Upper lobe of left lung (tissue), 6 donors: ENCODE measurements around the gene SMYD3. TPM values are rescaled to one million over a fixed set of nuclear protein-coding genes. Genes with fewer than 3 reads are reported as not detected.

Source experiments
- ATAC-seq, 2 donors: fragments of 200-7000 bp; cut with Tn5 transposase; one replicate each; pipeline ENCODE4 v1.9.1; 2022; ENCODE audit warnings: mild to moderate bottlenecking in 2 of 2, moderate library complexity in 2 of 2; ENCODE audit not compliant: low FRiP score in 2 of 2
- DNase-seq, 2 donors: peaks; one replicate each; pipeline ENCODE4 v3.0.0-alpha.2; 2019 to 2020
- H3K27ac ChIP-seq, 4 donors: fragments of 200-600 bp; sonication (generic); one replicate each; pipeline ENCODE4 v1.5.1; 2016 to 2019
- H3K27me3 ChIP-seq, 4 donors: fragments of 200-600 bp; sonication (generic); one replicate each; pipeline ENCODE4 v1.5.1; 2017 to 2019
- H3K36me3 ChIP-seq, 4 donors: fragments of 200-600 bp; sonication (generic); one replicate each; pipeline ENCODE4 v1.5.1; 2016 to 2019
- H3K4me1 ChIP-seq, 4 donors: fragments of 200-600 bp; sonication (generic); one replicate each; pipeline ENCODE4 v1.5.1; 2018 to 2019
- H3K4me3 ChIP-seq, 4 donors: fragments of 200-600 bp; sonication (generic); one replicate each; pipeline ENCODE4 v1.5.1; 2017 to 2019; ENCODE audit warnings: mild to moderate bottlenecking in 2 of 4, moderate library complexity in 1 of 4
- H3K9me3 ChIP-seq, 4 donors: fragments of 200-600 bp; sonication (generic); one replicate each; pipeline ENCODE4 v1.5.1; 2018 to 2019
- CTCF ChIP-seq, 6 experiments: fragments of 450-650 bp in 4 of 6; fragments of 200-600 bp in 2 of 6; sonication (generic) in 2 of 6; IDR thresholded peaks; one replicate each; pipeline ENCODE4 v1.5.1; 2016 to 2019; ENCODE audit warnings: antibody characterized with exemption in 6 of 6
- EP300 ChIP-seq, 4 donors: sonication (generic); formaldehyde crosslinking; IDR thresholded peaks; one replicate each; pipeline ENCODE4 v1.5.1; 2017; ENCODE audit warnings: antibody characterized with exemption in 4 of 4, control low read depth in 2 of 4
- POLR2A ChIP-seq, 4 donors: fragments of 450-650 bp; IDR thresholded peaks; one replicate each; pipeline ENCODE4 v1.5.1; 2016 to 2017; ENCODE audit warnings: antibody characterized with exemption in 4 of 4, mild to moderate bottlenecking in 2 of 4
- POLR2AphosphoS5 ChIP-seq, 2 donors: sonication (generic); formaldehyde crosslinking; IDR thresholded peaks; one replicate each; pipeline ENCODE4 v1.5.1; 2017; ENCODE audit warnings: antibody characterized with exemption in 2 of 2
- WGBS, 2 donors: methylation state at CpG; one replicate each; pipeline ENCODE4 v1.1.5; 2017 to 2018; 5-methylcytosine and 5-hydroxymethylcytosine counted together
- total RNA-seq, 6 donors: library from RNA; depleted of rRNA in 4 of 6; stranded (reverse); fragments of >200 nt in 4 of 6; gene quantifications; one replicate each; pipeline versions ENCODE4 v1.1.0 to v1.2.1, GENCODE V29; 2016 to 2021
- donor health status: DM: no; HTN: no; CAD: no; lungs with moderate emphysema.
- donor health status: DM: no; HTN: yes; CAD: no; lungs with severe emphysema.

The SMYD3 gene
- total RNA-seq, 6 donors from 2014 or later: 22.7 to 109 (median 34.0) TPM

- no peak overlapping the region for H3K4me3 ChIP-seq
- no peaks in the 10 kb centered on the region for H3K36me3 ChIP-seq
- no peaks in the 10 kb centered on the region for H3K27me3 ChIP-seq
- H3K4me1 ChIP-seq: no peaks in the 10 kb centered on the region
- peak overlapping the region in 2 of 4 donors; percentile 24 to 54 for H3K27ac ChIP-seq
- no peak for ATAC-seq
- DNase-seq: no peak
- peaks cover 0 to 7% (median 4%) of the 10 kb centered on the region in 4 donors for H3K9me3 ChIP-seq
- WGBS, 2 donors: 70 to 79% methylated on average over 4 of the region's 4 CpGs
- no peak for TF ChIP-seq CTCF (IDR thresholded peaks at IDR 0.05)
- TF ChIP-seq POLR2A (IDR thresholded peaks at IDR 0.05): no peak
- no peak for TF ChIP-seq POLR2AphosphoS5 (IDR thresholded peaks at IDR 0.05)
- TF ChIP-seq EP300 (IDR thresholded peaks at IDR 0.05): no peak
Measured at GRCh38 chr1:246081138-246081702, 425.9 kb downstream of the SMYD3 start.

- DNase-seq (peak in 1 of 2 donors; percentile 32), ATAC-seq (no peak)
- Histone ChIP-seq H3K4me1 (no peaks in the 10 kb centered on the region), H3K36me3 (no peaks in the 10 kb centered on the region), H3K4me3 (no peak overlapping the region), H3K27ac (no peak overlapping the region), H3K27me3 (no peaks in the 10 kb centered on the region), H3K9me3 (peaks cover 0 to 7% (median 4%) of the 10 kb centered on the region in 4 donors)
- WGBS, 2 donors: 97% methylated on average over 9 of the region's 9 CpGs
- TF ChIP-seq POLR2AphosphoS5 (IDR thresholded peaks at IDR 0.05): no peak
Measured at GRCh38 chr1:246080031-246080430, 427.0 kb downstream of the SMYD3 start.

- Histone ChIP-seq H3K27me3 (no peaks in the 10 kb centered on the region), H3K9me3 (peaks cover 0 to 7% (median 4%) of the 10 kb centered on the region in 4 donors), H3K36me3 (no peaks in the 10 kb centered on the region), H3K27ac (no peak overlapping the region), H3K4me1 (no peaks in the 10 kb centered on the region), H3K4me3 (no peak overlapping the region)
- ATAC-seq (no peak), DNase-seq (no peak)
- WGBS, 2 donors: 97 to 100% methylated on average over 1 of the region's 1 CpG
- no peak for TF ChIP-seq POLR2AphosphoS5 (IDR thresholded peaks at IDR 0.05)
- no peak for TF ChIP-seq CTCF (IDR thresholded peaks at IDR 0.05)
- no peak for TF ChIP-seq EP300 (IDR thresholded peaks at IDR 0.05)
- no peak for TF ChIP-seq POLR2A (IDR thresholded peaks at IDR 0.05)
Measured at GRCh38 chr1:246078888-246079252, 428.2 kb downstream of the SMYD3 start.

- 77 to 79% methylated on average over 9 of the region's 9 CpGs for WGBS, 2 donors
- no peak for TF ChIP-seq CTCF (IDR thresholded peaks at IDR 0.05)
- TF ChIP-seq POLR2A (IDR thresholded peaks at IDR 0.05): no peak
- no peak for TF ChIP-seq EP300 (IDR thresholded peaks at IDR 0.05)
- TF ChIP-seq POLR2AphosphoS5 (IDR thresholded peaks at IDR 0.05): no peak
- no peak for ATAC-seq
Measured at GRCh38 chr1:246078126-246078887, 428.8 kb downstream of the SMYD3 start.

GRCh38 chr1:246077476-246077875, 429.6 kb downstream of the SMYD3 start:
- no peak for ATAC-seq
- Histone ChIP-seq H3K9me3 (peaks cover 0 to 5% (median 3%) of the 10 kb centered on the region in 4 donors), H3K4me1 (no peaks in the 10 kb centered on the region), H3K4me3 (no peak overlapping the region), H3K36me3 (no peaks in the 10 kb centered on the region), H3K27ac (no peak overlapping the region), H3K27me3 (no peaks in the 10 kb centered on the region)
- TF ChIP-seq CTCF (IDR thresholded peaks at IDR 0.05) (no peak), EP300 (IDR thresholded peaks at IDR 0.05) (no peak)
- no peak for DNase-seq
- 76 to 79% methylated on average over 1 of the region's 1 CpG for WGBS, 2 donors

More at GRCh38 chr1:246078126-246078887, 428.8 kb downstream of the SMYD3 start:
- no peak for DNase-seq
- no peaks in the 10 kb centered on the region for H3K4me1 ChIP-seq
- H3K9me3 ChIP-seq: peaks cover 0 to 7% (median 4%) of the 10 kb centered on the region in 4 donors
- no peak overlapping the region for H3K27ac ChIP-seq
- no peaks in the 10 kb centered on the region for H3K36me3 ChIP-seq
- H3K27me3 ChIP-seq: no peaks in the 10 kb centered on the region
- H3K4me3 ChIP-seq: no peak overlapping the region
